Measurements from ENCODE around the gene KCNK15.

DNA sequence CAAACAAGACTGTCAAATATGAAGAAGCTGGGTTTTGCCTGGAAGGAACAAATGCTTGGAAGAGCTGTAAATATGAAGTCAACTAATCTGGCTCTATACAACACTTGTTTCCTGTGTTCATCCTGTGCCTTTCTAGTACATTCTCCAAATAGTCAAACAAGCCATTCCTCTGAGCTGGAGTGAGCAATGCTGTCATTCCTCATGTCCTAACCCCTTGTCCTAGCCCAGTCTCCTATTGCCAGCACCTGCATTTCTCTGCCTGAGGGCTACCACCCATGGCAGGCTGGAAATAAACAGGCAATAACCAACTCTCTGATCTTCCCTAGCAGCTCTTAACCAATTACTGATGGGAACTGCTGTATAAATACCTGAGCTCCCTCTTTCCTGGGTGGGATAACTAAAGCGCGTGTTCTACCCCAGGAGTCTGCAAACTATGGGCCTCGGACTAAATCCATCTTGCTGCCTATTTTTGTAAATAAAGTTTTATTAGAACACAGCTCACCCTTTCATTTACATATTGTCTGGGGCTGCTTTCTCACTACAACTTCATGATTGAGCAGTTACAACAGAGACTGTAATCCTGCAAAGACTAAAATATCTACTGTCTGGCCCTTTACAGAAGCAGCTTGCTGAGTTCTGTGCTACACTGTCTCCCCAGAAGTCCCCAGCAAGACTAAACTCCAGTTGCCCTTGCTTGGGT lies 51.2 kb downstream of the KCNK15 start:
- TF ChIP-seq, protein P1, sequence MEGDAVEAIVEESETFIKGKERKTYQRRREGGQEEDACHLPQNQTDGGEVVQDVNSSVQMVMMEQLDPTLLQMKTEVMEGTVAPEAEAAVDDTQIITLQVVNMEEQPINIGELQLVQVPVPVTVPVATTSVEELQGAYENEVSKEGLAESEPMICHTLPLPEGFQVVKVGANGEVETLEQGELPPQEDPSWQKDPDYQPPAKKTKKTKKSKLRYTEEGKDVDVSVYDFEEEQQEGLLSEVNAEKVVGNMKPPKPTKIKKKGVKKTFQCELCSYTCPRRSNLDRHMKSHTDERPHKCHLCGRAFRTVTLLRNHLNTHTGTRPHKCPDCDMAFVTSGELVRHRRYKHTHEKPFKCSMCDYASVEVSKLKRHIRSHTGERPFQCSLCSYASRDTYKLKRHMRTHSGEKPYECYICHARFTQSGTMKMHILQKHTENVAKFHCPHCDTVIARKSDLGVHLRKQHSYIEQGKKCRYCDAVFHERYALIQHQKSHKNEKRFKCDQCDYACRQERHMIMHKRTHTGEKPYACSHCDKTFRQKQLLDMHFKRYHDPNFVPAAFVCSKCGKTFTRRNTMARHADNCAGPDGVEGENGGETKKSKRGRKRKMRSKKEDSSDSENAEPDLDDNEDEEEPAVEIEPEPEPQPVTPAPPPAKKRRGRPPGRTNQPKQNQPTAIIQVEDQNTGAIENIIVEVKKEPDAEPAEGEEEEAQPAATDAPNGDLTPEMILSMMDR (IDR thresholded peaks at IDR 0.05), result no peak
- TF ChIP-seq POLR2A (IDR thresholded peaks at IDR 0.05), result no peak
